Astrocyte (in vitro differentiated cells and primary cell): ENCODE results near the gene TMEM86A. TPM values are rescaled to one million over a fixed set of nuclear protein-coding genes. Genes with fewer than 3 reads are reported as not detected.

Source experiments
- DNase-seq: peaks from one replicate; pipeline ENCODE4 v3.0.0-alpha.2; 2010; ENCODE audit warnings: low read depth
- FAIRE-seq: peaks from 2 replicates; lab custom pipeline; 2011; peaks lifted over from hg19 to GRCh38; lab: Jason Lieb, UNC
- H2AFZ ChIP-seq: 2 replicates; pipeline ENCODE4 v1.6.0; 2012; ENCODE audit warnings: low read depth, low read length, inconsistent platforms
- H3K27ac ChIP-seq: 2 replicates; pipeline ENCODE4 v1.5.1; 2011; ENCODE audit warnings: low read depth, low read length, inconsistent platforms
- H3K27me3 ChIP-seq: 2 replicates; pipeline ENCODE4 v1.6.0; 2011; ENCODE audit warnings: low read length, inconsistent platforms; ENCODE audit not compliant: insufficient read depth
- H3K36me3 ChIP-seq: 2 replicates; pipeline ENCODE4 v1.5.1; 2011; ENCODE audit warnings: low read length, inconsistent platforms; ENCODE audit not compliant: insufficient read depth
- H3K4me1 ChIP-seq: 2 replicates; pipeline ENCODE4 v1.5.1; 2011; ENCODE audit warnings: low read length, inconsistent platforms; ENCODE audit not compliant: insufficient read depth
- H3K4me2 ChIP-seq: 2 replicates; pipeline ENCODE4 v1.6.0; 2012; ENCODE audit warnings: low read length, inconsistent platforms
- H3K4me3 ChIP-seq: 2 replicates; pipeline ENCODE4 v1.5.1; 2011; ENCODE audit warnings: low read depth, mild to moderate bottlenecking, low read length, inconsistent platforms; ENCODE audit not compliant: insufficient read depth
- H3K79me2 ChIP-seq: 2 replicates; pipeline ENCODE4 v1.6.0; 2012; ENCODE audit warnings: mild to moderate bottlenecking, low read length, inconsistent platforms; ENCODE audit not compliant: insufficient read depth
- H3K9ac ChIP-seq: 2 replicates; pipeline ENCODE4 v1.6.0; 2012; ENCODE audit warnings: mild to moderate bottlenecking, low read length, inconsistent platforms
- H3K9me3 ChIP-seq: 2 replicates; pipeline ENCODE4 v1.5.1; 2012; ENCODE audit warnings: low read depth, mild to moderate bottlenecking, low read length, inconsistent platforms; ENCODE audit not compliant: insufficient read depth
- H4K20me1 ChIP-seq: 2 replicates; pipeline ENCODE4 v1.6.0; 2012; ENCODE audit warnings: low read length, inconsistent platforms; ENCODE audit not compliant: insufficient read depth
- H3K27ac Mint-ChIP-seq: one replicate; pipeline ENCODE4 v1.8.0; 2021; ENCODE audit warnings: mild to moderate bottlenecking, mixed read lengths; ENCODE audit not compliant: unreplicated experiment
- H3K27me3 Mint-ChIP-seq: one replicate; pipeline ENCODE4 v1.8.0; 2021; ENCODE audit warnings: low read depth, mixed read lengths; ENCODE audit not compliant: unreplicated experiment
- H3K36me3 Mint-ChIP-seq: one replicate; pipeline ENCODE4 v1.8.0; 2021; ENCODE audit warnings: low read depth, mixed read lengths; ENCODE audit not compliant: unreplicated experiment
- H3K4me1 Mint-ChIP-seq: one replicate; pipeline ENCODE4 v1.8.0; 2021; ENCODE audit warnings: low read depth, mixed read lengths; ENCODE audit not compliant: unreplicated experiment
- H3K4me3 Mint-ChIP-seq: one replicate; pipeline ENCODE4 v1.8.0; 2021; ENCODE audit warnings: mild to moderate bottlenecking, moderate library complexity, mixed read lengths; ENCODE audit not compliant: unreplicated experiment
- H3K9me3 Mint-ChIP-seq: one replicate; pipeline ENCODE4 v1.8.0; 2021; ENCODE audit warnings: mild to moderate bottlenecking, mixed read lengths; ENCODE audit not compliant: unreplicated experiment
- CTCF ChIP-seq: IDR thresholded peaks from 2 replicates; pipeline ENCODE4 v1.5.1; 2011; ENCODE audit warnings: low read depth, mild to moderate bottlenecking, inconsistent platforms, low read length, moderate library complexity; ENCODE audit not compliant: insufficient read depth
- EZH2 ChIP-seq: IDR thresholded peaks from 2 replicates; pipeline ENCODE4 v1.6.1; 2012; ENCODE audit warnings: mild to moderate bottlenecking, low read length, inconsistent platforms; ENCODE audit not compliant: insufficient read depth
- total RNA-seq: library from RNA; stranded (reverse); gene quantifications from 2 replicates; pipeline ENCODE4 v1.2.1, GENCODE V29; 2021

TMEM86A gene
- total RNA-seq, 1 donor from 2014 or later = 4.0 TPM

- no peaks in the 10 kb centered on the region for H3K79me2 ChIP-seq
- H3K27ac ChIP-seq = no peak overlapping the region
- FAIRE-seq = no peak
- no peak overlapping the region for H3K4me3 Mint-ChIP-seq
- no peak overlapping the region for H2AFZ ChIP-seq
- H3K4me1 Mint-ChIP-seq = no peaks in the 10 kb centered on the region
- no peaks in the 10 kb centered on the region for H4K20me1 ChIP-seq
- no peak for DNase-seq
- H3K4me2 ChIP-seq = no peak overlapping the region
- no peak overlapping the region for H3K27ac Mint-ChIP-seq
- H3K4me1 ChIP-seq = no peaks in the 10 kb centered on the region
- H3K36me3 Mint-ChIP-seq = no peaks in the 10 kb centered on the region
- H3K9me3 ChIP-seq = no peaks in the 10 kb centered on the region
- H3K9me3 Mint-ChIP-seq = no peaks in the 10 kb centered on the region
- H3K36me3 ChIP-seq = no peaks in the 10 kb centered on the region
- TF ChIP-seq EZH2 (no peak), CTCF (no peak)
- peaks cover 3% of the 10 kb centered on the region for H3K27me3 Mint-ChIP-seq
- no peak overlapping the region for H3K9ac ChIP-seq
- no peaks in the 10 kb centered on the region for H3K27me3 ChIP-seq
- no peak overlapping the region for H3K4me3 ChIP-seq
Observed at GRCh38 chr11:18729426-18729825, 30.8 kb downstream of the TMEM86A start.

GRCh38 chr11:18730020-18730419 is 31.4 kb downstream of the TMEM86A start:
- no peaks in the 10 kb centered on the region for H3K27me3 ChIP-seq
- H3K9me3 ChIP-seq = no peaks in the 10 kb centered on the region
- no peak overlapping the region for H3K4me3 Mint-ChIP-seq
- peaks cover 3% of the 10 kb centered on the region for H3K27me3 Mint-ChIP-seq
- no peaks in the 10 kb centered on the region for H3K4me1 Mint-ChIP-seq
- H3K9ac ChIP-seq = no peak overlapping the region
- no peaks in the 10 kb centered on the region for H3K36me3 ChIP-seq
- H3K4me1 ChIP-seq = no peaks in the 10 kb centered on the region
- no peaks in the 10 kb centered on the region for H3K36me3 Mint-ChIP-seq
- H3K4me3 ChIP-seq = no peak overlapping the region
- TF ChIP-seq CTCF (no peak), EZH2 (no peak)
- DNase-seq (no peak), FAIRE-seq (no peak)
- H3K27ac Mint-ChIP-seq = no peak overlapping the region
- no peaks in the 10 kb centered on the region for H4K20me1 ChIP-seq
- H3K79me2 ChIP-seq = no peaks in the 10 kb centered on the region
- no peak overlapping the region for H3K4me2 ChIP-seq
- no peaks in the 10 kb centered on the region for H3K9me3 Mint-ChIP-seq
- no peak overlapping the region for H2AFZ ChIP-seq
- no peak overlapping the region for H3K27ac ChIP-seq

- Histone ChIP-seq H3K4me3 (no peak overlapping the region), H3K9me3 (no peaks in the 10 kb centered on the region), H3K4me2 (no peak overlapping the region), H4K20me1 (no peaks in the 10 kb centered on the region), H3K36me3 (no peaks in the 10 kb centered on the region), H2AFZ (no peak overlapping the region), H3K9ac (no peak overlapping the region), H3K27me3 (no peaks in the 10 kb centered on the region), H3K4me1 (no peaks in the 10 kb centered on the region), H3K79me2 (no peaks in the 10 kb centered on the region), H3K27ac (no peak overlapping the region)
- no peak overlapping the region for H3K4me3 Mint-ChIP-seq
- FAIRE-seq = no peak
- no peak for DNase-seq
- no peaks in the 10 kb centered on the region for H3K9me3 Mint-ChIP-seq
- no peaks in the 10 kb centered on the region for H3K36me3 Mint-ChIP-seq
- no peaks in the 10 kb centered on the region for H3K4me1 Mint-ChIP-seq
- TF ChIP-seq EZH2 (no peak), CTCF (no peak)
- no peak overlapping the region for H3K27ac Mint-ChIP-seq
- peaks cover 10% of the 10 kb centered on the region for H3K27me3 Mint-ChIP-seq
Observed at GRCh38 chr11:18731441-18731840, 32.9 kb downstream of the TMEM86A start.
